ENCODE data around the gene CMTM7. TPM values are rescaled to one million over a fixed set of nuclear protein-coding genes. Genes with fewer than 3 reads are reported as not detected.

The CMTM7 gene
- total and polyA plus RNA-seq, 2 of the 8 experiments (the other 6 are each of a cell fraction or from before 2014, with no cell fraction given) = 33.3 to 65.8 TPM

DNA sequence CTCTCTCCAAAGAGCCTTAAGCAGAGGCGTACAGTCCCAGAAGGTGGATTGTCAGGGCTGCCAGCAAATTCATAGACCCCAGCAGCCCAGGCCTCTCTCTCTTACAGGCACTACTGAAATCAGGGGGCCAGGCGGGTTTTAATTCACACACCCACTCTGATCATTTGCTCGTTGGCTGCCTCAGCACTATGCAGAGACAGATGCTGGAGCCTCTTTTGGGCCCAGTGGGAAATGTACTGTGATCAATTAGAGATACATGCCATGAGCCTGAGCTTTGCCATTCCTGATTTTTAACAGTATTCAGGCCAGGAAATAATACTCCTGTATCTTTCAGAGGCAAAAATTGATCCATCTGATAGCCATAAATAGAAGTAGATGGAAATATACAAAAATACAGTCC is 58.0 kb downstream of the CMTM7 start:
- no peak overlapping the region for H3K9ac ChIP-seq (replicated peaks in 1 of 4; ENCODE audit: extremely low read depth in 1 of 4, low read depth in 3 of 4, low read length in 3 of 4)
- POLR2A ChIA-PET (ENCODE audit: partially characterized antibody) = interaction anchor here (1.0 kb wide), 1 partner anchor 58 kb away, joined by 3 read pairs; the partner anchor contains the start of gene CMTM7
- H3K18ac ChIP-seq (ENCODE audit: extremely low read depth, low read length) = no peak overlapping the region
- H3K9me3 ChIP-seq (ENCODE audit: insufficient read depth in 2 of 2, low read depth in 1 of 2, low read length in 1 of 2) = no peaks in the 10 kb centered on the region
- no peak overlapping the region for H2BK15ac ChIP-seq (ENCODE audit: low read length)
- no peaks in the 10 kb centered on the region for H3K23me2 ChIP-seq (ENCODE audit: low read depth, low read length)
- no peak overlapping the region for H3K4me3 ChIP-seq (ENCODE audit: extremely low read depth in 1 of 4, insufficient read depth in 2 of 4, low read depth in 3 of 4, low read length in 4 of 4)
- CTCF ChIA-PET (ENCODE audit: partially characterized antibody) = interaction anchor here (0.6 to 4.3 kb wide), 8 partner anchors 11 to 431 kb away, joined by 3 to 32 read pairs (median 4); no protein-coding TSS in a partner anchor
- peaks cover 0 to 7% (median 5%) of the 10 kb centered on the region in 4 experiments; a peak in 3 of 7 replicates for H3K4me1 ChIP-seq (replicated peaks in 1 of 4; ENCODE audit: control insufficient read depth in 3 of 4, insufficient read depth in 4 of 4, low read length in 3 of 4)
- no peak overlapping the region for H3K4ac ChIP-seq (replicated peaks; ENCODE audit: insufficient read length, low read depth, low read length)
- no peaks in the 10 kb centered on the region for H3K79me1 ChIP-seq (ENCODE audit: low read depth, low read length)
- no peaks in the 10 kb centered on the region for H4K20me1 ChIP-seq (replicated peaks in 1 of 2; ENCODE audit: control insufficient read depth in 1 of 2, insufficient read depth in 2 of 2, low read length in 2 of 2)
- no peak overlapping the region for H2AK5ac ChIP-seq (ENCODE audit: low read depth, low read length)
- H4K8ac ChIP-seq (ENCODE audit: extremely low read depth, insufficient read depth, low read length) = no peak overlapping the region
- H3K36me3 ChIP-seq (ENCODE audit: control insufficient read depth in 2 of 4, insufficient read depth in 4 of 4, low read length in 3 of 4) = peaks cover 0 to 3% (median 0%) of the 10 kb centered on the region in 4 experiments; a peak in 1 of 8 replicates
- no peaks in the 10 kb centered on the region for H3K27me3 ChIP-seq (replicated peaks in 1 of 4; ENCODE audit: control insufficient read depth in 3 of 4, extremely low read depth in 1 of 4, insufficient read depth in 3 of 4, low read length in 3 of 4)
- no peaks in the 10 kb centered on the region for H3K79me2 ChIP-seq (ENCODE audit: control insufficient read depth in 1 of 2, insufficient read depth in 2 of 2, low read length in 2 of 2)
- no peak overlapping the region for H4K5ac ChIP-seq (ENCODE audit: insufficient read length, low read depth, low read length)
- H2BK20ac ChIP-seq (ENCODE audit: low read length) = no peak overlapping the region
- H2BK12ac ChIP-seq (ENCODE audit: low read depth, low read length) = no peak overlapping the region
- no peak for FAIRE-seq
- no peak overlapping the region for H3K4me2 ChIP-seq (ENCODE audit: insufficient read depth in 1 of 2, low read depth in 2 of 2, low read length in 2 of 2)
- H3K27ac ChIP-seq (ENCODE audit: low read depth, low read length) = no peak overlapping the region
- H2BK5ac ChIP-seq (ENCODE audit: low read depth, low read length) = no peak overlapping the region
- H3K56ac ChIP-seq (replicated peaks; ENCODE audit: insufficient read length, low read depth, low read length) = no peak overlapping the region
- no peak overlapping the region for H3K14ac ChIP-seq (ENCODE audit: insufficient read length)
- 95% methylated on average over 3 of the region's 3 CpGs; no CpG with 5 or more reads in 1 of the 2 experiments for WGBS, 2 experiments (ENCODE audit: extremely low coverage in 1 of 2, insufficient coverage in 1 of 2, insufficient read length in 1 of 2, insufficient replicate concordance in 2 of 2, low coverage in 1 of 2, low lambda C conversion rate in 2 of 2, missing lambda C conversion rate in 1 of 2)
- no peak overlapping the region for H4K91ac ChIP-seq (replicated peaks; ENCODE audit: insufficient read length, low read length)
- no peak overlapping the region for H3K23ac ChIP-seq (ENCODE audit: insufficient read length)
- DNase-seq (ENCODE audit: low read depth in 1 of 2, low spot score in 2 of 2) = no peak
- no peak overlapping the region for H2BK120ac ChIP-seq (replicated peaks; ENCODE audit: low read depth, low read length)
- H2AFZ ChIP-seq (ENCODE audit: low read length) = no peak overlapping the region
